Hepatocyte (in vitro differentiated cells): Measurements from ENCODE around the gene TFE3.

Source experiments
- EZH2 ChIP-seq: fragments of 200-600 bp; sonication (generic); IDR thresholded peaks from 2 replicates; pipeline ENCODE4 v1.6.1; 2016; ENCODE audit warnings: antibody characterized with exemption, mild to moderate bottlenecking, borderline replicate concordance
- EZH2phosphoT487 ChIP-seq: fragments of 200-600 bp; sonication (generic); IDR thresholded peaks from one replicate; pipeline ENCODE4 v1.6.1; 2018; ENCODE audit warnings: antibody characterized with exemption, mild to moderate bottlenecking, low read depth, moderate library complexity; ENCODE audit not compliant: unreplicated experiment, severe bottlenecking
- TF ChIP-seq, protein P1 (sequence below): fragments of 200-600 bp; sonication (generic); IDR thresholded peaks from 2 replicates; pipeline ENCODE4 v1.5.1; 2016; ENCODE audit warnings: antibody characterized with exemption, mild to moderate bottlenecking; ENCODE audit not compliant: poor library complexity

DNA sequence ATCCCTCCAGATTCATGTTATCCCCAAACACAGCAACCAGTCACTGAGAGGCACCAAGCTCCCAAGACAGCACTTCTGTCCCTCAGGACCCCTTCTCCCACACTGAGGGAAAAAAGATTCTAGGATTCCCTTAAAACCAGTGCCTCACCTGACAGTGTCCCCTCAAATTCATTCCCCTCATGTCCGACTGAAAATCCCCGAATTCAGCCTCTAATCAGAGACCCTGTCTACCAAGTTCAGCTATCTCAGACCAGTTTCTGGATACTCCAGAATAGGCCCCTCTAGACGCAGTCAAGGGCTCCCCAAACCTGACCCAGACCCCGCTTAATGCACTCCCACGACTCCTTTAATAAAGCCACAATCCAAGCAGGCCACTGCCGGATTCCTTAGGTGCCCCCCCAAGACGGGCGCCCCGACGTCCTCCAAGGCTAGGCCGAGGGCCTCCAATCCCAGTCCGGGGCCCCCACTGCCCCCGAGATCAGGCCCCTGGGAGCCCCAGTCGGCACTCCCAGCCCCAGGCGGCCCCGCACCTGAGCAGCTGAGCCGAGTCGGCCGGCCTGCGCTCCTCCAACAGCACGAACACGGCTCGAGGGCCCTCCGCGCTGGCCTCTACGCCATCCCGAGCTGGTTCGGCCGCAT is 457 bp downstream of the TFE3 start:
- TF ChIP-seq EZH2 = no peak
- TF ChIP-seq, protein P1, sequence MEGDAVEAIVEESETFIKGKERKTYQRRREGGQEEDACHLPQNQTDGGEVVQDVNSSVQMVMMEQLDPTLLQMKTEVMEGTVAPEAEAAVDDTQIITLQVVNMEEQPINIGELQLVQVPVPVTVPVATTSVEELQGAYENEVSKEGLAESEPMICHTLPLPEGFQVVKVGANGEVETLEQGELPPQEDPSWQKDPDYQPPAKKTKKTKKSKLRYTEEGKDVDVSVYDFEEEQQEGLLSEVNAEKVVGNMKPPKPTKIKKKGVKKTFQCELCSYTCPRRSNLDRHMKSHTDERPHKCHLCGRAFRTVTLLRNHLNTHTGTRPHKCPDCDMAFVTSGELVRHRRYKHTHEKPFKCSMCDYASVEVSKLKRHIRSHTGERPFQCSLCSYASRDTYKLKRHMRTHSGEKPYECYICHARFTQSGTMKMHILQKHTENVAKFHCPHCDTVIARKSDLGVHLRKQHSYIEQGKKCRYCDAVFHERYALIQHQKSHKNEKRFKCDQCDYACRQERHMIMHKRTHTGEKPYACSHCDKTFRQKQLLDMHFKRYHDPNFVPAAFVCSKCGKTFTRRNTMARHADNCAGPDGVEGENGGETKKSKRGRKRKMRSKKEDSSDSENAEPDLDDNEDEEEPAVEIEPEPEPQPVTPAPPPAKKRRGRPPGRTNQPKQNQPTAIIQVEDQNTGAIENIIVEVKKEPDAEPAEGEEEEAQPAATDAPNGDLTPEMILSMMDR = no peak
- no peak for TF ChIP-seq EZH2phosphoT487
